Mucosa of stomach (tissue), 1 donor: ENCODE measurements around the gene PCDHB16.
"Not testable (repeated sequence)": the region's sequence is repeated elsewhere in the genome, so short reads cannot be mapped to it uniquely, and the experiment has no call there.

Experiments used
- H3K27me3 ChIP-seq: one replicate; pipeline ENCODE4 v1.7.0; 2013; ENCODE audit warnings: mild to moderate bottlenecking, low read length; ENCODE audit not compliant: control insufficient read depth, insufficient read depth
- H3K36me3 ChIP-seq: one replicate; pipeline ENCODE4 v1.7.0; 2013; ENCODE audit warnings: low read length; ENCODE audit not compliant: control insufficient read depth, insufficient read depth
- H3K4me1 ChIP-seq: one replicate; pipeline ENCODE4 v1.7.0; 2013; ENCODE audit warnings: mild to moderate bottlenecking, low read length; ENCODE audit not compliant: control insufficient read depth, insufficient read depth
- H3K4me3 ChIP-seq: one replicate; pipeline ENCODE4 v1.7.0; 2013; ENCODE audit warnings: low read length
- H3K9ac ChIP-seq: one replicate; pipeline ENCODE4 v1.7.0; 2013; ENCODE audit warnings: mild to moderate bottlenecking, low read length, moderate library complexity
- H3K9me3 ChIP-seq: one replicate; pipeline ENCODE4 v1.7.0; 2013; ENCODE audit warnings: mild to moderate bottlenecking, low read length, moderate library complexity; ENCODE audit not compliant: control insufficient read depth
- donor health status: Pancreatic carcinoma.

The PCDHB16 gene

GRCh38 chr5:141182248-141182647 lies at the start of gene PCDHB16:
Gene PCDHB16, plus strand, starts transcription at chr5:141182387. Its CDS starts 173 bp downstream, at chr5:141182560.
- Histone ChIP-seq H3K4me1 (no peaks in the 10 kb centered on the region), H3K4me3 (no peak within 1 kb of the TSS), H3K9ac (no peak within 1 kb of the TSS), H3K36me3 (no peaks in the 10 kb centered on the region), H3K9me3 (peaks cover 4% of the 10 kb centered on the region), H3K27me3 (no peaks in the 10 kb centered on the region)

GRCh38 chr5:141135030-141135717 lies 47.0 kb upstream of the PCDHB16 start, which contains the start of gene PCDHB5:
Gene PCDHB5, plus strand, starts transcription at chr5:141135206. Its CDS starts 229 bp downstream, at chr5:141135435.
- Histone ChIP-seq H3K27me3 (no peaks in the 10 kb centered on the region), H3K36me3 (no peaks in the 10 kb centered on the region), H3K4me3 (no peak within 1 kb of the TSS), H3K9me3 (no peaks in the 10 kb centered on the region), H3K9ac (no peak within 1 kb of the TSS), H3K4me1 (no peaks in the 10 kb centered on the region)

GRCh38 chr5:141135718-141136266 lies 46.4 kb upstream of the PCDHB16 start:
- no peak overlapping the region for H3K9ac ChIP-seq

GRCh38 chr5:141137346-141137745 lies 44.8 kb upstream of the PCDHB16 start:
- not testable (repeated sequence) for H3K4me1 ChIP-seq, H3K4me3 ChIP-seq, H3K27me3 ChIP-seq, H3K36me3 ChIP-seq, H3K9ac ChIP-seq, H3K9me3 ChIP-seq

More at GRCh38 chr5:141135718-141136266, 46.4 kb upstream of the PCDHB16 start:
- Histone ChIP-seq H3K4me3 (no peak overlapping the region), H3K27me3 (no peaks in the 10 kb centered on the region), H3K36me3 (no peaks in the 10 kb centered on the region), H3K4me1 (no peaks in the 10 kb centered on the region), H3K9me3 (no peaks in the 10 kb centered on the region)

GRCh38 chr5:141149812-141150211 lies 32.4 kb upstream of the PCDHB16 start, which contains the start of gene PCDHB6:
Gene PCDHB6, plus strand, starts transcription at chr5:141150057. Its CDS starts 201 bp downstream, at chr5:141150258.
- no peak within 1 kb of the TSS for H3K4me3 ChIP-seq
- H3K9ac ChIP-seq: no peak within 1 kb of the TSS
- no peaks in the 10 kb centered on the region for H3K27me3 ChIP-seq
- no peaks in the 10 kb centered on the region for H3K9me3 ChIP-seq
- H3K4me1 ChIP-seq: no peaks in the 10 kb centered on the region
- no peaks in the 10 kb centered on the region for H3K36me3 ChIP-seq

GRCh38 chr5:141150224-141150992 lies 31.8 kb upstream of the PCDHB16 start:
- H3K4me3 ChIP-seq: no peak overlapping the region
- no peak overlapping the region for H3K9ac ChIP-seq
- no peaks in the 10 kb centered on the region for H3K27me3 ChIP-seq
- H3K36me3 ChIP-seq: no peaks in the 10 kb centered on the region
- H3K9me3 ChIP-seq: no peaks in the 10 kb centered on the region
- no peaks in the 10 kb centered on the region for H3K4me1 ChIP-seq

GRCh38 chr5:141150993-141151325 lies 31.2 kb upstream of the PCDHB16 start:
- no peaks in the 10 kb centered on the region for H3K36me3 ChIP-seq
- H3K4me1 ChIP-seq: no peaks in the 10 kb centered on the region
- H3K9ac ChIP-seq: no peak overlapping the region
- H3K4me3 ChIP-seq: no peak overlapping the region
- no peaks in the 10 kb centered on the region for H3K27me3 ChIP-seq
- H3K9me3 ChIP-seq: no peaks in the 10 kb centered on the region

- H3K9me3 ChIP-seq, H3K4me3 ChIP-seq, H3K36me3 ChIP-seq, H3K27me3 ChIP-seq, H3K9ac ChIP-seq, H3K4me1 ChIP-seq: not testable (repeated sequence)
These were observed 30.6 kb upstream of the PCDHB16 start for GRCh38 chr5:141151632-141152031.

GRCh38 chr5:141152096-141152495 lies 30.1 kb upstream of the PCDHB16 start:
- not testable (repeated sequence) for H3K9me3 ChIP-seq, H3K4me1 ChIP-seq, H3K36me3 ChIP-seq, H3K27me3 ChIP-seq, H3K4me3 ChIP-seq, H3K9ac ChIP-seq

- H3K9me3 ChIP-seq: no peaks in the 10 kb centered on the region
- H3K36me3 ChIP-seq: no peaks in the 10 kb centered on the region
- H3K27me3 ChIP-seq: no peaks in the 10 kb centered on the region
- H3K4me3 ChIP-seq: no peak overlapping the region
- no peaks in the 10 kb centered on the region for H3K4me1 ChIP-seq
- H3K9ac ChIP-seq: no peak overlapping the region
These were observed 26.4 kb upstream of the PCDHB16 start for GRCh38 chr5:141155540-141156374.

- not testable (repeated sequence) for H3K9ac ChIP-seq, H3K4me1 ChIP-seq, H3K9me3 ChIP-seq, H3K4me3 ChIP-seq, H3K27me3 ChIP-seq, H3K36me3 ChIP-seq
These were observed 24.8 kb upstream of the PCDHB16 start for GRCh38 chr5:141157356-141157755.

- H3K36me3 ChIP-seq, H3K9ac ChIP-seq, H3K4me1 ChIP-seq, H3K27me3 ChIP-seq, H3K4me3 ChIP-seq, H3K9me3 ChIP-seq: not testable (repeated sequence)
These were observed 24.3 kb upstream of the PCDHB16 start for GRCh38 chr5:141157901-141158300.
